Central memory CD8-positive, alpha-beta T cell (primary cell): ENCODE results near the gene TDRD9.

Source experiments
- ATAC-seq: fragments of 150-1000 bp; cut with Tn5 transposase; replicated peaks from 2 replicates; pipeline ENCODE4 v1.10.0; 2022; ENCODE audit warnings: mild to moderate bottlenecking, moderate FRiP score, moderate number of reproducible peaks; ENCODE audit not compliant: poor library complexity, severe bottlenecking; ENCODE audit errors: extremely low read depth
- DNase-seq, 2 donors: peaks; one replicate each; pipeline ENCODE4 v3.0.0; 2021; ENCODE audit warnings: low spot score in 2 of 2
- H3K27ac Mint-ChIP-seq: one replicate; pipeline ENCODE4 v1.8.0; 2022; ENCODE audit warnings: low read depth, mild to moderate bottlenecking, moderate library complexity, mixed read lengths
- H3K27me3 Mint-ChIP-seq: one replicate; pipeline ENCODE4 v1.8.0; 2022; ENCODE audit warnings: mixed read lengths
- H3K36me3 Mint-ChIP-seq: one replicate; pipeline ENCODE4 v1.8.0; 2022; ENCODE audit warnings: mild to moderate bottlenecking, moderate library complexity, mixed read lengths; ENCODE audit not compliant: insufficient read depth
- H3K4me1 Mint-ChIP-seq: one replicate; pipeline ENCODE4 v1.8.0; 2022; ENCODE audit warnings: mixed read lengths
- H3K4me3 Mint-ChIP-seq: one replicate; pipeline ENCODE4 v1.8.0; 2022; ENCODE audit warnings: mild to moderate bottlenecking, moderate library complexity, mixed read lengths
- H3K9me3 Mint-ChIP-seq: one replicate; pipeline ENCODE4 v1.8.0; 2022; ENCODE audit warnings: mixed read lengths

Gene TDRD9

DNA sequence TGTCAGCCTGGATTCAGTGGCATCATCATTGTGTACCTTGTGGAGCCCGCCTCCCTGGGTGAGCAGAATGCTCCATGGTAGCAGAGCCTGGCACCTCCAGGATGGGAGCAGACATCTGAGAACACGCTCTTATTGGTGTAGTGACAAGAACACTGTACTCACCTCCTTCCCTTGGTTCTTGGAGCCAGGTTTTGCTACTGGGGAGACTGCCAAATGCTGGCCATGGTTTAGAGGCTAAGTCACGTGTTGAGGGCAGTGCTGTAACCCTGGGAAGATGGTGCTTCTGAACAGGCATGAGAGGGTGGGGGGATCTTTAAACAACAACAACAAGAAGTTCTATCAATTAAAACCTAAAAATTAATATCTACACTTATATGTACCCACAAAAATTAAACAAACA lies 109.6 kb downstream of the TDRD9 start:
- Mint-ChIP-seq H3K27ac (no peak overlapping the region), H3K36me3 (no peaks in the 10 kb centered on the region), H3K4me3 (no peak overlapping the region), H3K9me3 (no peaks in the 10 kb centered on the region), H3K4me1 (no peaks in the 10 kb centered on the region), H3K27me3 (peaks cover 91% of the 10 kb centered on the region)
- no peak for DNase-seq
- ATAC-seq = no peak

- H3K27me3 Mint-ChIP-seq = peaks cover 78% of the 10 kb centered on the region
- H3K4me3 Mint-ChIP-seq = no peak overlapping the region
- no peaks in the 10 kb centered on the region for H3K4me1 Mint-ChIP-seq
- DNase-seq (no peak), ATAC-seq (no peak)
- no peaks in the 10 kb centered on the region for H3K9me3 Mint-ChIP-seq
- H3K36me3 Mint-ChIP-seq = no peaks in the 10 kb centered on the region
- H3K27ac Mint-ChIP-seq = no peak overlapping the region
Measured at GRCh38 chr14:104039214-104039613, 111.0 kb downstream of the TDRD9 start.

DNA sequence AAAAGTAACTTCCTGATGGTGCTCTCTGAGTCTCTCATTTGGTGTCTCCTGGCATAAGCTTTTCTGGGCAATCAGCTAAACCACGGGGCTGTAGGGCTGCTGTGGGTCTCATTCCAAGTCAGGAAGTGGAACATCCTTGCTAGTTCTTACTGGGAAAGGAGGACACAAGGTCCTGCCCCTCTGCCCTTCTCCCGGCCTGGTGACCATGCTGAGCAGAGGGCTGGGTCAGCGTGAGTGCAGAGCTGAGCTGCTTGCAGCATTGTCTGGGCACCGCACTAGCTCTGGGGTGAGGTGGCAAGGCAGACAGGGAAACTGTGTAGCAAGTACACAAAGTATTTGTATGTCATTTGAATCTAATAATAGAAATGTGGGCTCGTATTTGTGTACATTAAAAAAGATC lies 112.3 kb downstream of the TDRD9 start:
- no peak overlapping the region for H3K27ac Mint-ChIP-seq
- no peaks in the 10 kb centered on the region for H3K9me3 Mint-ChIP-seq
- H3K36me3 Mint-ChIP-seq = no peaks in the 10 kb centered on the region
- H3K4me3 Mint-ChIP-seq = no peak overlapping the region
- no peaks in the 10 kb centered on the region for H3K4me1 Mint-ChIP-seq
- H3K27me3 Mint-ChIP-seq = peaks cover 68% of the 10 kb centered on the region
- ATAC-seq (no peak), DNase-seq (no peak)

- Mint-ChIP-seq H3K36me3 (no peaks in the 10 kb centered on the region), H3K27me3 (peaks cover 63% of the 10 kb centered on the region), H3K4me3 (no peak overlapping the region), H3K4me1 (no peaks in the 10 kb centered on the region), H3K9me3 (no peaks in the 10 kb centered on the region), H3K27ac (no peak overlapping the region)
- DNase-seq (no peak), ATAC-seq (no peak)
Measured at GRCh38 chr14:104041430-104042104, 113.3 kb downstream of the TDRD9 start.

DNA sequence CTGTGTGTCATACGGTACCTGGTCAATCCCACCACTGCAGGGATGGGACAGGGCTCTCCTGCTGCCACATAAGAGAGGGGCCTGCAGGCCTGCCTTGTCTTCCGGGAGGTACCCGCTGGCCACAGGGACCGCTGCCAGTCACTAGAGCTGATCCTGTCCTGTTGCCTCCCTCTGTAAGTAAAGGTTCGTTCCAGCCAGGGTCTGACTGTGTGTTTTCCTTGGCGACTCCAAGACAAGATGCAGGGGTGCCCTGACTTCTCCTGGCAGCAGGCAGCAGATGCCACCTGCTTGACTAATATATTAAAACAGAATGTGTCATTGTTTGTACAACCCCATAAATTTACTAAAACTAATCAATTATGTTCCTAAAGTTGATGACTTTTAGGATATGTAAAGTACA lies 115.8 kb downstream of the TDRD9 start:
- H3K27me3 Mint-ChIP-seq = peaks cover 58% of the 10 kb centered on the region
- no peak overlapping the region for H3K27ac Mint-ChIP-seq
- DNase-seq (no peak), ATAC-seq (no peak)
- no peaks in the 10 kb centered on the region for H3K9me3 Mint-ChIP-seq
- H3K4me1 Mint-ChIP-seq = no peaks in the 10 kb centered on the region
- H3K36me3 Mint-ChIP-seq = no peaks in the 10 kb centered on the region
- no peak overlapping the region for H3K4me3 Mint-ChIP-seq

GRCh38 chr14:104047761-104048160 lies 119.5 kb downstream of the TDRD9 start:
- Mint-ChIP-seq H3K4me3 (no peak overlapping the region), H3K27me3 (peaks cover 60% of the 10 kb centered on the region), H3K9me3 (no peaks in the 10 kb centered on the region), H3K4me1 (no peaks in the 10 kb centered on the region), H3K27ac (no peak overlapping the region), H3K36me3 (no peaks in the 10 kb centered on the region)
- DNase-seq (no peak), ATAC-seq (no peak)

DNA sequence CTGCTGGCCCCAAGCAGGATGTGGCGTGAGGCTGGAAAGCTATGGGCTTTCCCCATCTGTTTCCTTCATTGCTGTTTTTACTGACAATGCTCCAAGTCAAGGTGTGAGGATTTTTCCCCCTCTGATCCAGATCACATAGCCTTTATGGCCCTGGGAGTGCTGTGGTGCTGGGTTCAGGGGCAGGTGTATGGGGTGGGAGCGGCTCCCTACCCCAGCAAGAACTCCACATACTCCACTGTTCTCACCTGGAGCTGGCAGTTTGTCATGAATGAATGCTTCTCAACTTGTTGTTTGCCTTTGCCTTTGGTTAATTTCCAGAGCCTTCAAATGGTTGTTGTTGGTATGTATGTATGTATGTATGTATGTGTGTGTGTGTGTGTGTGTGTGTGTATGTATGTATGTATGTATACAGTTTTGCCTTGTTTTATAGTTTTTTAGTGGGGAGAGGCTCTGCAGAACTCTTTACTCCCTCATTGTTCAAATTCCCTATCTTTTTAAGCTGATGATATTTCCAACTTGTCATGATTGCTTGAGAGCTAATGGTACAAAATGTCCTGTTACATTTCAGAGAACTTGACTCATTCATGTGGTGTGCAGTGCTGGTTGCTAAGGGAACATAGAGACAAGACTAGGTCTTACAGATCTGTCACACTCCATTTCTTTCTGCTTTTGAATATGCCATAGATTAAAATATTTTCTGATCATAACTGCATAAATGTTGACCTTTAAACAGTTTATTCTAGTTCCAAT lies 120.7 kb downstream of the TDRD9 start:
- ATAC-seq = no peak

GRCh38 chr14:104049576-104050240 lies 121.5 kb downstream of the TDRD9 start:
- DNase-seq (no peak), ATAC-seq (no peak)
- Mint-ChIP-seq H3K4me1 (no peaks in the 10 kb centered on the region), H3K27ac (no peak overlapping the region), H3K36me3 (no peaks in the 10 kb centered on the region), H3K27me3 (peaks cover 76% of the 10 kb centered on the region), H3K4me3 (no peak overlapping the region), H3K9me3 (no peaks in the 10 kb centered on the region)

More for the DNA sequence above, 120.7 kb downstream of the TDRD9 start:
- no peak for DNase-seq
- Mint-ChIP-seq H3K27ac (no peak overlapping the region), H3K27me3 (peaks cover 68% of the 10 kb centered on the region), H3K4me1 (no peaks in the 10 kb centered on the region), H3K4me3 (no peak overlapping the region), H3K36me3 (no peaks in the 10 kb centered on the region), H3K9me3 (no peaks in the 10 kb centered on the region)

- ATAC-seq (no peak), DNase-seq (no peak)
- Mint-ChIP-seq H3K9me3 (no peaks in the 10 kb centered on the region), H3K4me3 (no peak overlapping the region), H3K36me3 (no peaks in the 10 kb centered on the region), H3K27me3 (peaks cover 84% of the 10 kb centered on the region), H3K27ac (no peak overlapping the region), H3K4me1 (no peaks in the 10 kb centered on the region)
Measured at GRCh38 chr14:104051092-104051813, 123.0 kb downstream of the TDRD9 start.

GRCh38 chr14:104054222-104054905 lies 126.1 kb downstream of the TDRD9 start:
- Mint-ChIP-seq H3K4me1 (no peaks in the 10 kb centered on the region), H3K4me3 (no peak overlapping the region), H3K9me3 (no peaks in the 10 kb centered on the region), H3K27me3 (peaks cover 78% of the 10 kb centered on the region), H3K27ac (no peak overlapping the region), H3K36me3 (no peaks in the 10 kb centered on the region)
- no peak for ATAC-seq
- DNase-seq = no peak

GRCh38 chr14:104062281-104062680 lies 134.0 kb downstream of the TDRD9 start:
- DNase-seq = no peak
- ATAC-seq = no peak
- H3K4me1 Mint-ChIP-seq = no peaks in the 10 kb centered on the region
- H3K27ac Mint-ChIP-seq = no peak overlapping the region
- peaks cover 4% of the 10 kb centered on the region for H3K9me3 Mint-ChIP-seq
- peaks cover 74% of the 10 kb centered on the region for H3K27me3 Mint-ChIP-seq
- no peaks in the 10 kb centered on the region for H3K36me3 Mint-ChIP-seq
- H3K4me3 Mint-ChIP-seq = no peak overlapping the region

DNA sequence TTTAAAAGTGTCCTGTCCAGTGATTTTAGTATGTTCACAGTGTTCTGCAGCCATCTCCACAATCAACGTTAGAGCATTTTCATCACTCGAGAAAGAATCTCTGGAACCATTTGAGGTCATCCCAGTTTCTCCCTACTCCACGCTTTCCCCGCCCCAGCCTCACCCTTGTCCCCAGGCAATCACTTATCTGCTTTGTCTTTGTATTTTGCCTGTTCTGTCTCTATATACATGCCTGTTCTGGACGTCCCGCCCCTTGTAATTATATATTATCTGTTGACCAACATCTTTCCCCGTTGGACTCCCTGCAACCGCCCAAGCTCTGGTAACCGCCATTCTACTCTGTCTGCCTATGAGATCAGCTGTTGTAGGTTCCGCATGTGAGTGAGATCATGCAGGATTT lies 135.7 kb downstream of the TDRD9 start:
- DNase-seq = no peak
- H3K9me3 Mint-ChIP-seq = peaks cover 8% of the 10 kb centered on the region
- H3K4me3 Mint-ChIP-seq = no peak overlapping the region
- no peak for ATAC-seq
- no peak overlapping the region for H3K27ac Mint-ChIP-seq
- H3K36me3 Mint-ChIP-seq = no peaks in the 10 kb centered on the region
- H3K4me1 Mint-ChIP-seq = no peaks in the 10 kb centered on the region
- H3K27me3 Mint-ChIP-seq = peaks cover 84% of the 10 kb centered on the region
